Keratinocyte (primary cell): ENCODE data around the gene KRTAP10-11. TPM values are rescaled to one million over a fixed set of nuclear protein-coding genes. Genes with fewer than 3 reads are reported as not detected.

Source experiments
- DNase-seq: peaks from one replicate; pipeline ENCODE4 v3.0.0-alpha.2; 2011; ENCODE audit warnings: low read depth, missing footprints, low spot score
- FAIRE-seq: peaks from 2 replicates; lab custom pipeline; 2011; peaks lifted over from hg19 to GRCh38; lab: Jason Lieb, UNC
- H2AFZ ChIP-seq: 2 replicates; pipeline ENCODE4 v1.6.0; 2012; ENCODE audit warnings: low read length, control low read depth, inconsistent platforms; ENCODE audit not compliant: control insufficient read depth
- H3K27ac ChIP-seq: 2 replicates; pipeline ENCODE4 v1.5.1; 2011; ENCODE audit warnings: low read length; ENCODE audit not compliant: control insufficient read depth, insufficient read depth
- H3K27me3 ChIP-seq: 3 replicates; pipeline ENCODE4 v1.6.0; 2011; ENCODE audit warnings: low read length; ENCODE audit not compliant: control insufficient read depth, insufficient read depth; ENCODE audit errors: extremely low read depth
- H3K36me3 ChIP-seq, 2 experiments: 2 replicates in 1 of 2; 3 replicates in 1 of 2; pipeline ENCODE4 v1.5.1; 2011; ENCODE audit warnings: low read length in 2 of 2, mild to moderate bottlenecking in 1 of 2; ENCODE audit not compliant: control insufficient read depth in 2 of 2, insufficient read depth in 2 of 2; ENCODE audit errors: extremely low read depth in 1 of 2
- H3K4me1 ChIP-seq: 3 replicates; pipeline ENCODE4 v1.5.1; 2011; ENCODE audit warnings: low read length; ENCODE audit not compliant: control insufficient read depth, insufficient read depth; ENCODE audit errors: extremely low read depth
- H3K4me2 ChIP-seq: 3 replicates; pipeline ENCODE4 v1.6.0; 2011; ENCODE audit warnings: low read depth, low read length; ENCODE audit not compliant: control insufficient read depth, insufficient read depth; ENCODE audit errors: extremely low read depth
- H3K4me3 ChIP-seq, 3 experiments: fragments of 200-600 bp in 1 of 3; sonication (generic) in 1 of 3; 2 replicates in 2 of 3; 3 replicates in 1 of 3; pipeline ENCODE4 v1.5.1; 2011 to 2016; ENCODE audit warnings: low read length in 3 of 3, mild to moderate bottlenecking in 3 of 3, control low read depth in 2 of 3, inconsistent platforms in 1 of 3, low read depth in 1 of 3, mixed read lengths in 1 of 3, mixed run types in 1 of 3, moderate library complexity in 1 of 3; ENCODE audit not compliant: control insufficient read depth in 2 of 3, insufficient read depth in 2 of 3; ENCODE audit errors: extremely low read depth in 1 of 3
- H3K79me2 ChIP-seq: 2 replicates; pipeline ENCODE4 v1.6.0; 2012; ENCODE audit warnings: low read length; ENCODE audit not compliant: control insufficient read depth, insufficient read depth
- H3K9ac ChIP-seq: 3 replicates; pipeline ENCODE4 v1.6.0; 2011; ENCODE audit warnings: low read length; ENCODE audit not compliant: control insufficient read depth, insufficient read depth; ENCODE audit errors: extremely low read depth
- H3K9me1 ChIP-seq: 3 replicates; pipeline ENCODE4 v1.6.0; 2011; ENCODE audit warnings: low read length; ENCODE audit not compliant: control insufficient read depth, insufficient read depth; ENCODE audit errors: extremely low read depth
- H3K9me3 ChIP-seq: 2 replicates; pipeline ENCODE4 v1.5.1; 2012; ENCODE audit warnings: low read depth, low read length; ENCODE audit not compliant: control insufficient read depth
- H4K20me1 ChIP-seq: 3 replicates; pipeline ENCODE4 v1.6.0; 2011; ENCODE audit warnings: low read length; ENCODE audit not compliant: control insufficient read depth, insufficient read depth; ENCODE audit errors: extremely low read depth
- CTCF ChIP-seq, 3 experiments: IDR thresholded peaks in 1 of 3; conservative IDR thresholded peaks in 1 of 3; optimal IDR thresholded peaks in 1 of 3; 2 replicates in 2 of 3; 3 replicates in 1 of 3; pipeline versions ENCODE3 to v1.5.1; 2011; ENCODE audit warnings: low read length in 3 of 3, mild to moderate bottlenecking in 3 of 3, moderate library complexity in 2 of 3, control low read depth in 1 of 3, inconsistent platforms in 1 of 3; ENCODE audit not compliant: insufficient read depth in 2 of 3; ENCODE audit errors: extremely low read depth in 1 of 3
- EZH2 ChIP-seq: IDR thresholded peaks from one replicate; pipeline ENCODE4 v1.6.1; 2012; ENCODE audit warnings: inconsistent platforms, mild to moderate bottlenecking, low read length, moderate library complexity
- dilution Hi-C: fragments of 300-500 bp; cut with MboI; formaldehyde crosslinking; loops from one replicate; pipeline ENCODE4 v1.7.0; 2020; ENCODE audit warnings: low sequenced_read_pairs; ENCODE audit not compliant: extremely low pct_ligation_motif_present
- polyA plus RNA-seq, 5 experiments: library from polyadenylated mRNA; depleted of rRNA in 3 of 5; stranded (reverse) in 3 of 5; stranded (forward) in 1 of 5; unstranded in 1 of 5; fragments of >200 nt; gene quantifications; 1 replicate in 1 of 5; 2 replicates in 3 of 5; 3 replicates in 1 of 5; pipeline versions ENCODE4 v1.2.1 to v1.2.3, GENCODE V29; 2011 to 2012; ENCODE audit warnings: missing spikeins in 2 of 5, low read depth in 1 of 5, low replicate concordance in 1 of 5

The KRTAP10-11 gene
- polyA plus RNA-seq, 1 donor (not counting 4 experiments of a cell fraction or from before 2014, with no cell fraction given), result not detected

DNA sequence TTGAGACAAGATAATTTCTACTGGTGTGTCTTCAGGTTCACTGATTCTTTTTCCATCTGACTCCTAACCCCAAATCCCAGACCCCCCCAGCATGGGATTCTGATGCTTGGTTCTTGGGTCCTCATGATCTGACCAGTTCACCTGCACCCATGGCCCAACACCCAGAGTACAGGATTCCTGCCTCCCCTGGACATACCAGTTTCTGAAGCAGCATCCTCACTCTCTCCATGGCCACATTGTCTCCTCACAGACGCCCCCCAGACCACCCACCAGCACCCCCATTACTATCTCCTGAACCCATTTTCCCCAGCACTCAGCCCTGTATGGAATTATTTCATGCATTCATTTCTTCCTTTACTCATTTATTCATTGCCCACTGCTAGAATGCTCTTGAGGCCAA, 10.7 kb downstream of the KRTAP10-11 start:
- no peak for DNase-seq
- no peaks in the 10 kb centered on the region for H3K79me2 ChIP-seq
- H3K4me3 ChIP-seq, result no peak overlapping the region
- no peaks in the 10 kb centered on the region for H3K9me3 ChIP-seq
- no peaks in the 10 kb centered on the region for H4K20me1 ChIP-seq
- no peaks in the 10 kb centered on the region for H3K4me1 ChIP-seq
- dilution Hi-C loops, result no loop called here
- H3K27ac ChIP-seq, result no peak overlapping the region
- TF ChIP-seq EZH2 (no peak), CTCF (optimal IDR thresholded peaks at IDR 0.05 in 1 of 3, IDR thresholded peaks at IDR 0.05 in 1 of 3, conservative IDR thresholded peaks at IDR 0.05 in 1 of 3; ENCODE audit: extremely low read depth in 1 of 3, insufficient read depth in 2 of 3, low read length in 3 of 3) (no peak)
- no peak for FAIRE-seq
- no peaks in the 10 kb centered on the region for H3K9me1 ChIP-seq
- no peak overlapping the region for H3K9ac ChIP-seq
- no peaks in the 10 kb centered on the region for H3K27me3 ChIP-seq
- H3K4me2 ChIP-seq, result no peak overlapping the region
- no peaks in the 10 kb centered on the region for H3K36me3 ChIP-seq
- no peak overlapping the region for H2AFZ ChIP-seq

GRCh38 chr21:44657635-44658540, 11.7 kb downstream of the KRTAP10-11 start, which contains the start of gene KRTAP12-3:
TSS of gene KRTAP12-3 (plus strand) at chr21:44657932. CDS start at chr21:44657980, 48 bp downstream.
- no peaks in the 10 kb centered on the region for H3K36me3 ChIP-seq
- TF ChIP-seq CTCF (optimal IDR thresholded peaks at IDR 0.05 in 1 of 3, IDR thresholded peaks at IDR 0.05 in 1 of 3, conservative IDR thresholded peaks at IDR 0.05 in 1 of 3; ENCODE audit: extremely low read depth in 1 of 3, insufficient read depth in 2 of 3, low read length in 3 of 3) (no peak), EZH2 (no peak)
- no peak for FAIRE-seq

More at GRCh38 chr21:44657635-44658540, 11.7 kb downstream of the KRTAP10-11 start, which contains the start of gene KRTAP12-3:
- H3K27me3 ChIP-seq, result no peaks in the 10 kb centered on the region
- no peak for DNase-seq
- H3K4me1 ChIP-seq, result no peaks in the 10 kb centered on the region
- no peak within 1 kb of the TSS for H2AFZ ChIP-seq
- no peaks in the 10 kb centered on the region for H3K9me3 ChIP-seq
- no peaks in the 10 kb centered on the region for H3K79me2 ChIP-seq
- no peak within 1 kb of the TSS for H3K4me3 ChIP-seq
- no peak within 1 kb of the TSS for H3K27ac ChIP-seq
- H3K9me1 ChIP-seq, result no peaks in the 10 kb centered on the region
- no peak within 1 kb of the TSS for H3K9ac ChIP-seq
- dilution Hi-C loops, result no loop called here
- H4K20me1 ChIP-seq, result no peaks in the 10 kb centered on the region
- H3K4me2 ChIP-seq, result no peak within 1 kb of the TSS
